GM23248 (cell line): ENCODE data around the gene RBM4B. TPM values are rescaled to one million over a fixed set of nuclear protein-coding genes. Genes with fewer than 3 reads are reported as not detected.

Source experiments
- DNase-seq: peaks from one replicate; pipeline ENCODE4 v3.0.0-alpha.2; 2015
- H2AFZ ChIP-seq: fragments of 200-600 bp; sonication (generic); 2 replicates; pipeline ENCODE4 v1.6.1; 2016; ENCODE audit warnings: antibody characterized with exemption
- H3F3A ChIP-seq: fragments of 200-600 bp; sonication (generic); 2 replicates; pipeline ENCODE4 v1.6.1; 2016; ENCODE audit warnings: mild to moderate bottlenecking, antibody characterized with exemption, mixed run types; ENCODE audit not compliant: insufficient read depth
- H3K27ac ChIP-seq: fragments of 200-600 bp; sonication (generic); 2 replicates; pipeline ENCODE4 v1.5.1; 2016; ENCODE audit warnings: mild to moderate bottlenecking
- H3K27me3 ChIP-seq: fragments of 200-600 bp; sonication (generic); replicated peaks from 2 replicates; pipeline ENCODE4 v1.6.1; 2016; ENCODE audit warnings: mild to moderate bottlenecking; ENCODE audit not compliant: insufficient read depth
- H3K36me3 ChIP-seq: fragments of 200-600 bp; sonication (generic); 2 replicates; pipeline ENCODE4 v1.6.1; 2016; ENCODE audit warnings: low read depth, mild to moderate bottlenecking
- H3K4me1 ChIP-seq: fragments of 200-600 bp; sonication (generic); 2 replicates; pipeline ENCODE4 v1.6.1; 2016; ENCODE audit warnings: mild to moderate bottlenecking; ENCODE audit not compliant: insufficient read depth
- H3K4me2 ChIP-seq: fragments of 200-600 bp; sonication (generic); one replicate; pipeline ENCODE4 v1.6.1; 2016; ENCODE audit warnings: mild to moderate bottlenecking; ENCODE audit not compliant: unreplicated experiment
- H3K4me3 ChIP-seq: fragments of 200-600 bp; sonication (generic); 2 replicates; pipeline ENCODE4 v1.5.1; 2016; ENCODE audit warnings: mild to moderate bottlenecking
- H3K79me2 ChIP-seq: fragments of 200-600 bp; sonication (generic); 2 replicates; pipeline ENCODE4 v1.6.1; 2016; ENCODE audit warnings: mild to moderate bottlenecking; ENCODE audit not compliant: insufficient read depth
- H3K9ac ChIP-seq: fragments of 200-600 bp; sonication (generic); 2 replicates; pipeline ENCODE4 v1.6.1; 2016; ENCODE audit warnings: mild to moderate bottlenecking
- H3K9me2 ChIP-seq: fragments of 200-600 bp; sonication (generic); 2 replicates; pipeline ENCODE4 v1.6.1; 2016; ENCODE audit warnings: mixed run types, mild to moderate bottlenecking, moderate library complexity; ENCODE audit not compliant: insufficient read depth
- H3K9me3 ChIP-seq: fragments of 200-600 bp; sonication (generic); one replicate; pipeline ENCODE4 v1.6.1; 2017; ENCODE audit warnings: low read depth
- H4K20me1 ChIP-seq: fragments of 200-600 bp; sonication (generic); 2 replicates; pipeline ENCODE4 v1.6.0; 2016; ENCODE audit not compliant: insufficient read depth
- EZH2 ChIP-seq: fragments of 200-600 bp; sonication (generic); IDR thresholded peaks from 2 replicates; pipeline ENCODE4 v1.6.1; 2018; ENCODE audit warnings: antibody characterized with exemption, mild to moderate bottlenecking; ENCODE audit not compliant: insufficient read depth, poor library complexity, severe bottlenecking
- EZH2phosphoT487 ChIP-seq: fragments of 200-600 bp; sonication (generic); IDR thresholded peaks from 2 replicates; pipeline ENCODE4 v1.6.1; 2018; ENCODE audit warnings: antibody characterized with exemption, moderate library complexity, mild to moderate bottlenecking, low read depth; ENCODE audit not compliant: insufficient read depth
- WGBS, 2 experiments: methylation state at CpG; one replicate each; pipeline ENCODE4 v1.1.6; 2015 to 2017; ENCODE audit warnings: low lambda C conversion rate in 2 of 2, low coverage in 1 of 2; ENCODE audit errors: missing lambda C conversion rate in 2 of 2; 5-methylcytosine and 5-hydroxymethylcytosine counted together
- in situ Hi-C: fragments of 300-500 bp; cut with MboI; formaldehyde crosslinking; loops from 2 replicates; pipeline ENCODE4 v1.15.0; 2020
- polyA plus RNA-seq: library from polyadenylated mRNA; unstranded; fragments of >200 nt; fragmentation: Nextera tagmentation; extraction: Ambion mirVana; gene quantifications from 2 replicates; pipeline ENCODE4 v1.2.1, GENCODE V29; 2016
- total RNA-seq: library from RNA; depleted of rRNA; stranded (reverse); fragments of >200 nt; shearing (Covaris generic); gene quantifications from 2 replicates; pipeline ENCODE4 v1.2.3, GENCODE V29; 2014

The RBM4B gene
- total and polyA plus RNA-seq, 2 experiments from 2014 or later: 18.5 to 23.4 TPM

GRCh38 chr11:66698491-66698890, 20.8 kb upstream of the RBM4B start:
- Histone ChIP-seq H2AFZ (no peak overlapping the region), H3K9ac (no peak overlapping the region), H3K27ac (no peak overlapping the region), H3K4me1 (no peaks in the 10 kb centered on the region), H3K4me2 (no peak overlapping the region), H3K79me2 (no peaks in the 10 kb centered on the region), H4K20me1 (no peaks in the 10 kb centered on the region), H3K27me3 (no peaks in the 10 kb centered on the region), H3K9me2 (no peaks in the 10 kb centered on the region), H3K4me3 (no peak overlapping the region), H3K9me3 (no peaks in the 10 kb centered on the region), H3K36me3 (no peaks in the 10 kb centered on the region), H3F3A (no peaks in the 10 kb centered on the region)
- DNase-seq: no peak
- 78 to 83% methylated on average over 9 of the region's 9 CpGs for WGBS, 2 experiments
- in situ Hi-C loops: loop anchor here (10.0 kb wide), 2 partner anchors 136 to 276 kb away; partner anchors contain the start of gene C11orf86
- no peak for TF ChIP-seq EZH2phosphoT487
- no peak for TF ChIP-seq EZH2

DNA sequence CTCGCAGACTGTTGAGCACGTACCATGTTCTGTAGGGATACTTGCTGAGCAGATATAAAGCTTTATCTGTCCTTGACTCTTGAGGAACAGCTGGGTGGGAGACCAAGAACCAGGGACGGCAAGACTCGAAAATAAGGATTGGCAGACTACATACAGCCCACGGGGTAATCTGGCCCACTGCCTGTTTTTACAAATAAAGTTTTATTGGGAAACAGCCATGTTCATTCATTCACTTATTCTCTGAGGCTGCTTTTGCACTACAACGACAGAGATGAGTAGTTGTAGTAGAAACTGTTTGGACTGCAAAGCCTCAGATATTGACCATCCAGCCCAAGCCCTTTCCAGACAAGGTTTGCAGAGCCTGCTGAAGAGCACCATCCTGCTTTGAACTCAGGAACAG, 20.3 kb upstream of the RBM4B start:
- 65 to 74% methylated on average over 6 of the region's 6 CpGs for WGBS, 2 experiments
- no peaks in the 10 kb centered on the region for H3K9me3 ChIP-seq
- TF ChIP-seq EZH2phosphoT487: no peak
- no peak for TF ChIP-seq EZH2
- no peaks in the 10 kb centered on the region for H3K36me3 ChIP-seq
- no peak for DNase-seq
- in situ Hi-C loops: loop anchor here (10.0 kb wide), 2 partner anchors 137 to 277 kb away; partner anchors contain the start of gene C11orf86
- no peaks in the 10 kb centered on the region for H3K9me2 ChIP-seq
- H3K4me1 ChIP-seq: no peaks in the 10 kb centered on the region
- no peak overlapping the region for H2AFZ ChIP-seq
- H3F3A ChIP-seq: no peaks in the 10 kb centered on the region
- H3K4me2 ChIP-seq: no peak overlapping the region
- no peak overlapping the region for H3K27ac ChIP-seq
- H3K79me2 ChIP-seq: no peaks in the 10 kb centered on the region
- H4K20me1 ChIP-seq: no peaks in the 10 kb centered on the region
- no peak overlapping the region for H3K4me3 ChIP-seq
- H3K27me3 ChIP-seq: no peaks in the 10 kb centered on the region
- H3K9ac ChIP-seq: no peak overlapping the region

DNA sequence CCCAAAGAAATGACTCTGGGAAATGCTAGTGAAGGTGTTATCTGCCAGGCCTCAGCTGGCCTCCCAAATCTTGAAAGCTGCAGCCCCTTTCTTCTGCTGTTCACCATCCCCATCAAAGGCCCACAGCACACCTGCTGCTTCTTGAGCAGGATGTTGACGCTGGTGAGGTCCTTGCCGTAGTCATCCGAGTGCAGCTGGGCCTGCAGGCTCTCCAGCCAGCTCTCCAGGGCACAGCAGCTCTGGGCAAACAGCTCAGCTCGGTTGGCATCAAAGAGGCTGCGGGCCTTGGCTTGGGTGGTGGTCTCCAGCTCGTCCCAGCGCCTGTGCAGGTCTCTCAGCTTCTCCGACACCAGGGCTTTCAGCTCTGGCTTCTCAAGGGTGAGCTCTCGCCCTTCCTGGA, 18.5 kb upstream of the RBM4B start:
- Histone ChIP-seq H3K36me3 (no peaks in the 10 kb centered on the region), H2AFZ (no peak overlapping the region), H3K9me2 (no peaks in the 10 kb centered on the region), H3K4me2 (no peak overlapping the region), H3K9me3 (no peaks in the 10 kb centered on the region), H3F3A (no peaks in the 10 kb centered on the region), H3K4me3 (no peak overlapping the region), H3K27ac (no peak overlapping the region), H3K4me1 (no peaks in the 10 kb centered on the region), H3K27me3 (no peaks in the 10 kb centered on the region), H3K79me2 (no peaks in the 10 kb centered on the region), H3K9ac (no peak overlapping the region), H4K20me1 (no peaks in the 10 kb centered on the region)
- no peak for DNase-seq
- no peak for TF ChIP-seq EZH2phosphoT487
- no peak for TF ChIP-seq EZH2
- in situ Hi-C loops: loop anchor here (10.0 kb wide), 2 partner anchors 139 to 279 kb away; partner anchors contain the start of gene C11orf86
- WGBS, 2 experiments: 85 to 87% methylated on average over 9 of the region's 9 CpGs

DNA sequence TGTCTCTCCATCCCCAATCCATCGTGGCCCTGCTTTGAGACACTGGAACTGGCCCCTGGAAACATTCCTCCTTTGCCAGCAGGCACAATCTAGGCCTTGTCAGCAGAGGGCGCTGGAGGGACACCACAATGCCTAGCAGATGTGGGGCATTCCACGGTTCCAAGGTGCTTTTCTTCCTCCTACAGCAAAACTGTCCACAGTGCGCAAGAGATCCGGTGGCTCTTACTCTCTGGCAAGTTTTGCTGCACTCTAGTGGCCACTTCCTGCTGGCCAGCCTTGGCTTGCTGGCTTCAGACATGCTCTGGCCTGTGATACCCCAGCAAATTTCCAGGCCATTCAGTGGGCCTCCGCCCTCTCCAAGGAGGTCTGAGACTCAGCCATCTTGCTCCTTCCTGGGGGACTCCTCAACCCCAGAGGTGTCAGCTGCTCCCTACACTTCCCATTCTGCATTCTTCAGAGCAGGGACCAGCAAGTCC, 17.1 kb upstream of the RBM4B start:
- no peaks in the 10 kb centered on the region for H3K9me3 ChIP-seq
- no peaks in the 10 kb centered on the region for H3K9me2 ChIP-seq
- no peak overlapping the region for H3K9ac ChIP-seq
- no peaks in the 10 kb centered on the region for H3K27me3 ChIP-seq
- 15% methylated on average over 6 of the region's 6 CpGs for WGBS, 2 experiments
- H3K4me1 ChIP-seq: no peaks in the 10 kb centered on the region
- DNase-seq: peak; percentile 97
- no peak overlapping the region for H3K27ac ChIP-seq
- no peak overlapping the region for H2AFZ ChIP-seq
- no peaks in the 10 kb centered on the region for H3F3A ChIP-seq
- no peak overlapping the region for H3K4me2 ChIP-seq
- no peaks in the 10 kb centered on the region for H3K79me2 ChIP-seq
- no peaks in the 10 kb centered on the region for H4K20me1 ChIP-seq
- no peak overlapping the region for H3K4me3 ChIP-seq
- H3K36me3 ChIP-seq: no peaks in the 10 kb centered on the region
- in situ Hi-C loops: loop anchor here (10.0 kb wide), 2 partner anchors 140 to 280 kb away; partner anchors contain the start of gene C11orf86
- TF ChIP-seq EZH2phosphoT487 (no peak), EZH2 (no peak)
